Measurements from ENCODE around the gene ADAM19.

DNA sequence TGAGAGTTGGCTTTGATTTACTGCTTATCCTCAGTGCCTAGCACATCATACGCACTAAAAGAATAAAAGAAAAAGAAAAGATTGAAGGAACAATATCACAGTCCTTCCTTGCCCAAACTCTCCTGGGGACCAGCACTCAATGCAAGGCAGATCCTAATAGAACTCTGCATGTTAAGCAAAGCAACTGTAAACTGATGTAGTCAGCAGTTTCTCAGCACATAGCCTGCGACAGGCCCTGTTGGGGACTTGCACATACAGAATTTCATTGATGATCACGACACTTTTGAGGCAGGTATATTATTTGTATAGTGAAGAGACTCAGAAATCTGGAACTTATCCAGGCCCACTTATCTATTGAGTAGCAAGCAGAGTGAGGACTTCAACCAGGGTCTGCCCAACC is 100.1 kb downstream of the ADAM19 start:
- TF ChIP-seq POLR2A (IDR thresholded peaks at IDR 0.05; ENCODE audit: low read depth, low read length) (no peak), MAFK (IDR thresholded peaks at IDR 0.05; ENCODE audit: low read depth, low read length) (peak; percentile 91)
- TF ChIP-seq, protein P1, sequence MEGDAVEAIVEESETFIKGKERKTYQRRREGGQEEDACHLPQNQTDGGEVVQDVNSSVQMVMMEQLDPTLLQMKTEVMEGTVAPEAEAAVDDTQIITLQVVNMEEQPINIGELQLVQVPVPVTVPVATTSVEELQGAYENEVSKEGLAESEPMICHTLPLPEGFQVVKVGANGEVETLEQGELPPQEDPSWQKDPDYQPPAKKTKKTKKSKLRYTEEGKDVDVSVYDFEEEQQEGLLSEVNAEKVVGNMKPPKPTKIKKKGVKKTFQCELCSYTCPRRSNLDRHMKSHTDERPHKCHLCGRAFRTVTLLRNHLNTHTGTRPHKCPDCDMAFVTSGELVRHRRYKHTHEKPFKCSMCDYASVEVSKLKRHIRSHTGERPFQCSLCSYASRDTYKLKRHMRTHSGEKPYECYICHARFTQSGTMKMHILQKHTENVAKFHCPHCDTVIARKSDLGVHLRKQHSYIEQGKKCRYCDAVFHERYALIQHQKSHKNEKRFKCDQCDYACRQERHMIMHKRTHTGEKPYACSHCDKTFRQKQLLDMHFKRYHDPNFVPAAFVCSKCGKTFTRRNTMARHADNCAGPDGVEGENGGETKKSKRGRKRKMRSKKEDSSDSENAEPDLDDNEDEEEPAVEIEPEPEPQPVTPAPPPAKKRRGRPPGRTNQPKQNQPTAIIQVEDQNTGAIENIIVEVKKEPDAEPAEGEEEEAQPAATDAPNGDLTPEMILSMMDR (conservative IDR thresholded peaks at IDR 0.05; ENCODE audit: low read depth, low read length) = no peak
